Transverse colon (tissue), 3 donors: Measurements from ENCODE around the gene EED.

Source experiments
- POLR2A ChIP-seq: fragments of 450-650 bp; IDR thresholded peaks from one replicate; pipeline ENCODE4 v1.6.1; 2016; ENCODE audit warnings: antibody characterized with exemption, mild to moderate bottlenecking, moderate library complexity
- TF ChIP-seq, protein P1 (sequence below), 5 experiments: fragments of 200-600 bp in 3 of 5; fragments of 450-650 bp in 2 of 5; sonication (generic) in 3 of 5; IDR thresholded peaks; 1 replicate in 2 of 5; 2 replicates in 3 of 5; pipeline ENCODE4 v1.5.1; 2016 to 2017; ENCODE audit warnings: antibody characterized with exemption in 5 of 5, inconsistent platforms in 3 of 5, mild to moderate bottlenecking in 2 of 5, moderate library complexity in 1 of 5

DNA sequence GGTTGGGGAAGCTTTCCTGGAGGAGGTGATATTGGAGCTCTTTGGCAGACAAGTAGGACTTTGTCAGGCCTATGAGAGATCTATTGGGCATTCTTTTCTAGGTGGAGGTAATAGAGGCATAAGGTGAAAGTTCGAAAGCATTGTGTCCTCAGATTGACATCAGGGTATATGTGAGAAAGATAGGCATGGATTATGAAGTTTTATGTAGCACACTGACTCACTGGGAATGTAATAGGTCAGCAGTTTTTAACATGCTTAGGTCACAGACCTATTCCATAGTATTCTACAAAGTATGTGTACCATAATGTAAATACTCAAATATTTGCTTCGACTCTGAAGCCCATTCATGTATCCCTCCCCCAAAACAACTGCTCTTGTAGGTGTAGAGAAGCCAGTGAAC, 69.2 kb downstream of the EED start:
- TF ChIP-seq, protein P1, sequence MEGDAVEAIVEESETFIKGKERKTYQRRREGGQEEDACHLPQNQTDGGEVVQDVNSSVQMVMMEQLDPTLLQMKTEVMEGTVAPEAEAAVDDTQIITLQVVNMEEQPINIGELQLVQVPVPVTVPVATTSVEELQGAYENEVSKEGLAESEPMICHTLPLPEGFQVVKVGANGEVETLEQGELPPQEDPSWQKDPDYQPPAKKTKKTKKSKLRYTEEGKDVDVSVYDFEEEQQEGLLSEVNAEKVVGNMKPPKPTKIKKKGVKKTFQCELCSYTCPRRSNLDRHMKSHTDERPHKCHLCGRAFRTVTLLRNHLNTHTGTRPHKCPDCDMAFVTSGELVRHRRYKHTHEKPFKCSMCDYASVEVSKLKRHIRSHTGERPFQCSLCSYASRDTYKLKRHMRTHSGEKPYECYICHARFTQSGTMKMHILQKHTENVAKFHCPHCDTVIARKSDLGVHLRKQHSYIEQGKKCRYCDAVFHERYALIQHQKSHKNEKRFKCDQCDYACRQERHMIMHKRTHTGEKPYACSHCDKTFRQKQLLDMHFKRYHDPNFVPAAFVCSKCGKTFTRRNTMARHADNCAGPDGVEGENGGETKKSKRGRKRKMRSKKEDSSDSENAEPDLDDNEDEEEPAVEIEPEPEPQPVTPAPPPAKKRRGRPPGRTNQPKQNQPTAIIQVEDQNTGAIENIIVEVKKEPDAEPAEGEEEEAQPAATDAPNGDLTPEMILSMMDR (IDR thresholded peaks at IDR 0.05): no peak
- TF ChIP-seq POLR2A: no peak
